SK-N-SH (cell line): ENCODE results near the gene SLC17A2.

ENCODE experiments used
- JUND ChIP-seq: IDR thresholded peaks from 2 replicates; pipeline ENCODE4 v1.4.0; 2012
- MXI1 ChIP-seq: IDR thresholded peaks from 2 replicates; pipeline ENCODE4 v1.6.1; 2012; ENCODE audit warnings: mild to moderate bottlenecking, low read depth, low read length, improper control_type of control experiment
- POLR2AphosphoS5 ChIP-seq: IDR thresholded peaks from 2 replicates; pipeline ENCODE4 v1.6.1; 2012; ENCODE audit warnings: low read depth, low read length
- TAF1 ChIP-seq: IDR thresholded peaks from 2 replicates; pipeline ENCODE4 v1.6.1; 2012; ENCODE audit warnings: low read depth, mild to moderate bottlenecking, low read length, moderate library complexity, borderline replicate concordance
- TF ChIP-seq, protein P1 (sequence below): fragments of 200-600 bp; sonication (generic); IDR thresholded peaks from 2 replicates; pipeline ENCODE4 v1.6.1; 2017; ENCODE audit warnings: antibody characterized with exemption, mild to moderate bottlenecking, moderate library complexity

DNA sequence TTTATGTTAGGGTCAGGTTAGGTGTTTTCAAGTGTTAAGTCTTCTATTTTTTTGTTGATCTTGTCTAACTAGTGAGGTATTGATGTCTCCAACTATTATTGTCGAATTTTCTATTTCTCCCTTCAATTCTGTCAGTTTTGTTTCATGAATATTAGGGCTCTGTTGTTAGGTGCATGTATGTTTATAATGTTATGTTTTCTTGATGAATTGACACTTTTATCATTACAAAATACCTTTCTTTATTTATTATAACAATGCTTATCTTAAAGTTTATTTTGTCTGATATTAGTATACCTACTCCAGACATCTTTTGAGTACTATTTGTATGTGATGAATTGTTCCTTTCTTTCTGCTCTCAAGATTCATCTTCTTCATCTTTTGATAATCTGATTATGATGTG, 19.2 kb upstream of the SLC17A2 start:
- TF ChIP-seq JUND: no peak
- TF ChIP-seq, protein P1, sequence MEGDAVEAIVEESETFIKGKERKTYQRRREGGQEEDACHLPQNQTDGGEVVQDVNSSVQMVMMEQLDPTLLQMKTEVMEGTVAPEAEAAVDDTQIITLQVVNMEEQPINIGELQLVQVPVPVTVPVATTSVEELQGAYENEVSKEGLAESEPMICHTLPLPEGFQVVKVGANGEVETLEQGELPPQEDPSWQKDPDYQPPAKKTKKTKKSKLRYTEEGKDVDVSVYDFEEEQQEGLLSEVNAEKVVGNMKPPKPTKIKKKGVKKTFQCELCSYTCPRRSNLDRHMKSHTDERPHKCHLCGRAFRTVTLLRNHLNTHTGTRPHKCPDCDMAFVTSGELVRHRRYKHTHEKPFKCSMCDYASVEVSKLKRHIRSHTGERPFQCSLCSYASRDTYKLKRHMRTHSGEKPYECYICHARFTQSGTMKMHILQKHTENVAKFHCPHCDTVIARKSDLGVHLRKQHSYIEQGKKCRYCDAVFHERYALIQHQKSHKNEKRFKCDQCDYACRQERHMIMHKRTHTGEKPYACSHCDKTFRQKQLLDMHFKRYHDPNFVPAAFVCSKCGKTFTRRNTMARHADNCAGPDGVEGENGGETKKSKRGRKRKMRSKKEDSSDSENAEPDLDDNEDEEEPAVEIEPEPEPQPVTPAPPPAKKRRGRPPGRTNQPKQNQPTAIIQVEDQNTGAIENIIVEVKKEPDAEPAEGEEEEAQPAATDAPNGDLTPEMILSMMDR: no peak
- TF ChIP-seq TAF1: no peak
- no peak for TF ChIP-seq MXI1
- TF ChIP-seq POLR2AphosphoS5: no peak
